ENCODE data around the gene TBC1D1. TPM values are rescaled to one million over a fixed set of nuclear protein-coding genes. Genes with fewer than 3 reads are reported as not detected.

The TBC1D1 gene
- total and polyA plus RNA-seq, 2 experiments from 2014 or later, result 53.9 to 151 TPM

DNA sequence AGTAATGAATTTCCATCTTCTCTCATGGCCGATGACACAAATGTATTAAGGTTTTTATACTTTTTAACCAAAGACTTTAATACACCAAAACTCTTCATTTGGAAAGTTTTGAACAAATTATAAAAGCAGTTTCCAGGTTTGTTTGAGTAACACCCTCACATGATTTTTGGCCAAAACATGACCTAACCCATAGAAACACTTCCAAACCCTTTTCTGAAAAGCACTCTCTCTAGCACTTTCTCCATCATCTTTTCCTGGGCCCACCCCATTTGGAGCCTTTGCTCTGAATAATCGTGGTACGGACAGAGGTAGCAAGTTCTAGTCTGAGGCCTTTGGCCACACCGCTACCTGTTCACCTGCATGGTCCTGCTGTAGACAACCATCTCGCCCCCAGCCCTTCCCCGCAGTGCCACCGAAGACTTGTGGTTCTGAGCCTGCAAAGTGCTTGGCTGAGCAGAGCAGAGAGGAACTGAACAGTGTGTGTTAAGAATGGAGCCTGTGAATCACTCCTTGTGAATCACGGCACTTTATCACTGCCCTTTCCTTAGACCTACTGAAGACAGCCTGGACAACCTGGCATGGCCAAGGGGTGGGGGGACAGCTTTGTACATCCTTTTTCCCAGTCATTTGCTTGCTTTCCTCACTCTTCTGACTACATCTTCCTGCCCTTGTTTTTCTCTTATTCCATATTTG, 251.1 kb downstream of the TBC1D1 start (continued):
- TF ChIP-seq, protein P1, sequence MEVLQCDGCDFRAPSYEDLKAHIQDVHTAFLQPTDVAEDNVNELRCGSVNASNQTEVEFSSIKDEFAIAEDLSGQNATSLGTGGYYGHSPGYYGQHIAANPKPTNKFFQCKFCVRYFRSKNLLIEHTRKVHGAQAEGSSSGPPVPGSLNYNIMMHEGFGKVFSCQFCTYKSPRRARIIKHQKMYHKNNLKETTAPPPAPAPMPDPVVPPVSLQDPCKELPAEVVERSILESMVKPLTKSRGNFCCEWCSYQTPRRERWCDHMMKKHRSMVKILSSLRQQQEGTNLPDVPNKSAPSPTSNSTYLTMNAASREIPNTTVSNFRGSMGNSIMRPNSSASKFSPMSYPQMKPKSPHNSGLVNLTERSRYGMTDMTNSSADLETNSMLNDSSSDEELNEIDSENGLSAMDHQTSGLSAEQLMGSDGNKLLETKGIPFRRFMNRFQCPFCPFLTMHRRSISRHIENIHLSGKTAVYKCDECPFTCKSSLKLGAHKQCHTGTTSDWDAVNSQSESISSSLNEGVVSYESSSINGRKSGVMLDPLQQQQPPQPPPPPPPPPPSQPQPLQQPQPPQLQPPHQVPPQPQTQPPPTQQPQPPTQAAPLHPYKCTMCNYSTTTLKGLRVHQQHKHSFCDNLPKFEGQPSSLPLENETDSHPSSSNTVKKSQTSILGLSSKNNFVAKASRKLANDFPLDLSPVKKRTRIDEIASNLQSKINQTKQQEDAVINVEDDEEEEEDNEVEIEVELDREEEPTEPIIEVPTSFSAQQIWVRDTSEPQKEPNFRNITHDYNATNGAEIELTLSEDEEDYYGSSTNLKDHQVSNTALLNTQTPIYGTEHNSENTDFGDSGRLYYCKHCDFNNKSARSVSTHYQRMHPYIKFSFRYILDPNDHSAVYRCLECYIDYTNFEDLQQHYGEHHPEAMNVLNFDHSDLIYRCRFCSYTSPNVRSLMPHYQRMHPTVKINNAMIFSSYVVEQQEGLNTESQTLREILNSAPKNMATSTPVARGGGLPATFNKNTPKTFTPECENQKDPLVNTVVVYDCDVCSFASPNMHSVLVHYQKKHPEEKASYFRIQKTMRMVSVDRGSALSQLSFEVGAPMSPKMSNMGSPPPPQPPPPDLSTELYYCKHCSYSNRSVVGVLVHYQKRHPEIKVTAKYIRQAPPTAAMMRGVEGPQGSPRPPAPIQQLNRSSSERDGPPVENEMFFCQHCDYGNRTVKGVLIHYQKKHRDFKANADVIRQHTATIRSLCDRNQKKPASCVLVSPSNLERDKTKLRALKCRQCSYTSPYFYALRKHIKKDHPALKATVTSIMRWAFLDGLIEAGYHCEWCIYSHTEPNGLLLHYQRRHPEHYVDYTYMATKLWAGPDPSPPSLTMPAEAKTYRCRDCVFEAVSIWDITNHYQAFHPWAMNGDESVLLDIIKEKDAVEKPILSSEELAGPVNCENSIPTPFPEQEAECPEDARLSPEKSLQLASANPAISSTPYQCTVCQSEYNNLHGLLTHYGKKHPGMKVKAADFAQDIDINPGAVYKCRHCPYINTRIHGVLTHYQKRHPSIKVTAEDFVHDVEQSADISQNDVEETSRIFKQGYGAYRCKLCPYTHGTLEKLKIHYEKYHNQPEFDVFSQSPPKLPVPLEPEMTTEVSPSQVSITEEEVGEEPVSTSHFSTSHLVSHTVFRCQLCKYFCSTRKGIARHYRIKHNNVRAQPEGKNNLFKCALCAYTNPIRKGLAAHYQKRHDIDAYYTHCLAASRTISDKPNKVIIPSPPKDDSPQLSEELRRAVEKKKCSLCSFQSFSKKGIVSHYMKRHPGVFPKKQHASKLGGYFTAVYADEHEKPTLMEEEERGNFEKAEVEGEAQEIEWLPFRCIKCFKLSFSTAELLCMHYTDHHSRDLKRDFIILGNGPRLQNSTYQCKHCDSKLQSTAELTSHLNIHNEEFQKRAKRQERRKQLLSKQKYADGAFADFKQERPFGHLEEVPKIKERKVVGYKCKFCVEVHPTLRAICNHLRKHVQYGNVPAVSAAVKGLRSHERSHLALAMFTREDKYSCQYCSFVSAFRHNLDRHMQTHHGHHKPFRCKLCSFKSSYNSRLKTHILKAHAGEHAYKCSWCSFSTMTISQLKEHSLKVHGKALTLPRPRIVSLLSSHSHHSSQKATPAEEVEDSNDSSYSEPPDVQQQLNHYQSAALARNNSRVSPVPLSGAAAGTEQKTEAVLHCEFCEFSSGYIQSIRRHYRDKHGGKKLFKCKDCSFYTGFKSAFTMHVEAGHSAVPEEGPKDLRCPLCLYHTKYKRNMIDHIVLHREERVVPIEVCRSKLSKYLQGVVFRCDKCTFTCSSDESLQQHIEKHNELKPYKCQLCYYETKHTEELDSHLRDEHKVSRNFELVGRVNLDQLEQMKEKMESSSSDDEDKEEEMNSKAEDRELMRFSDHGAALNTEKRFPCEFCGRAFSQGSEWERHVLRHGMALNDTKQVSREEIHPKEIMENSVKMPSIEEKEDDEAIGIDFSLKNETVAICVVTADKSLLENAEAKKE (CRISPR knock-in tag; IDR thresholded peaks at IDR 0.05), result no peak
- TF ChIP-seq EZH2 (IDR thresholded peaks at IDR 0.05; ENCODE audit: low read depth, unreplicated experiment), result no peak
- TF ChIP-seq, protein P2, sequence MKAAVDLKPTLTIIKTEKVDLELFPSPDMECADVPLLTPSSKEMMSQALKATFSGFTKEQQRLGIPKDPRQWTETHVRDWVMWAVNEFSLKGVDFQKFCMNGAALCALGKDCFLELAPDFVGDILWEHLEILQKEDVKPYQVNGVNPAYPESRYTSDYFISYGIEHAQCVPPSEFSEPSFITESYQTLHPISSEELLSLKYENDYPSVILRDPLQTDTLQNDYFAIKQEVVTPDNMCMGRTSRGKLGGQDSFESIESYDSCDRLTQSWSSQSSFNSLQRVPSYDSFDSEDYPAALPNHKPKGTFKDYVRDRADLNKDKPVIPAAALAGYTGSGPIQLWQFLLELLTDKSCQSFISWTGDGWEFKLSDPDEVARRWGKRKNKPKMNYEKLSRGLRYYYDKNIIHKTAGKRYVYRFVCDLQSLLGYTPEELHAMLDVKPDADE (IDR thresholded peaks at IDR 0.05), result no peak
- TF ChIP-seq, protein P3, sequence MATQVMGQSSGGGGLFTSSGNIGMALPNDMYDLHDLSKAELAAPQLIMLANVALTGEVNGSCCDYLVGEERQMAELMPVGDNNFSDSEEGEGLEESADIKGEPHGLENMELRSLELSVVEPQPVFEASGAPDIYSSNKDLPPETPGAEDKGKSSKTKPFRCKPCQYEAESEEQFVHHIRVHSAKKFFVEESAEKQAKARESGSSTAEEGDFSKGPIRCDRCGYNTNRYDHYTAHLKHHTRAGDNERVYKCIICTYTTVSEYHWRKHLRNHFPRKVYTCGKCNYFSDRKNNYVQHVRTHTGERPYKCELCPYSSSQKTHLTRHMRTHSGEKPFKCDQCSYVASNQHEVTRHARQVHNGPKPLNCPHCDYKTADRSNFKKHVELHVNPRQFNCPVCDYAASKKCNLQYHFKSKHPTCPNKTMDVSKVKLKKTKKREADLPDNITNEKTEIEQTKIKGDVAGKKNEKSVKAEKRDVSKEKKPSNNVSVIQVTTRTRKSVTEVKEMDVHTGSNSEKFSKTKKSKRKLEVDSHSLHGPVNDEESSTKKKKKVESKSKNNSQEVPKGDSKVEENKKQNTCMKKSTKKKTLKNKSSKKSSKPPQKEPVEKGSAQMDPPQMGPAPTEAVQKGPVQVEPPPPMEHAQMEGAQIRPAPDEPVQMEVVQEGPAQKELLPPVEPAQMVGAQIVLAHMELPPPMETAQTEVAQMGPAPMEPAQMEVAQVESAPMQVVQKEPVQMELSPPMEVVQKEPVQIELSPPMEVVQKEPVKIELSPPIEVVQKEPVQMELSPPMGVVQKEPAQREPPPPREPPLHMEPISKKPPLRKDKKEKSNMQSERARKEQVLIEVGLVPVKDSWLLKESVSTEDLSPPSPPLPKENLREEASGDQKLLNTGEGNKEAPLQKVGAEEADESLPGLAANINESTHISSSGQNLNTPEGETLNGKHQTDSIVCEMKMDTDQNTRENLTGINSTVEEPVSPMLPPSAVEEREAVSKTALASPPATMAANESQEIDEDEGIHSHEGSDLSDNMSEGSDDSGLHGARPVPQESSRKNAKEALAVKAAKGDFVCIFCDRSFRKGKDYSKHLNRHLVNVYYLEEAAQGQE (IDR thresholded peaks at IDR 0.05; ENCODE audit: unreplicated experiment), result no peak
- TF ChIP-seq EZH2phosphoT487 (IDR thresholded peaks at IDR 0.05; ENCODE audit: unreplicated experiment), result no peak

All from GM23338 (cell line).